Panc1 (cell line): ENCODE measurements around the gene CIP2A. TPM values are rescaled to one million over a fixed set of nuclear protein-coding genes. Genes with fewer than 3 reads are reported as not detected.

Source experiments
- ATAC-seq: fragments of 200-7000 bp; cut with Tn5 transposase; 2 replicates; pipeline ENCODE4 v1.9.1; 2020; ENCODE audit warnings: mild to moderate bottlenecking, moderate library complexity
- BruUV-seq: library from RNA; stranded (reverse); fragments of 400-500 nt; replicated peaks from 2 replicates; lab custom pipeline; 2021; lab: Mats Ljungman, UMichigan
- CTCF ChIA-PET: fragments of 300-600 bp; sonication (Branson Sonifier 250); formaldehyde crosslinking; loops from one replicate; lab custom pipeline; 2022; ENCODE audit warnings: antibody characterized with exemption; lab: Charles Lee
- POLR2A ChIA-PET: fragments of 300-600 bp; sonication (Branson Sonifier 250); formaldehyde crosslinking; loops from one replicate; lab custom pipeline; 2022; ENCODE audit warnings: antibody characterized with exemption; lab: Charles Lee
- DNase-seq: peaks from one replicate; pipeline ENCODE4 v3.0.0-alpha.2; 2010; ENCODE audit warnings: low read depth, low spot score
- H3K27ac ChIP-seq: 2 replicates; pipeline ENCODE4 v1.5.1; 2011; ENCODE audit warnings: mild to moderate bottlenecking, low read length, inconsistent platforms
- H3K27me3 ChIP-seq: fragments of 200-500 bp; sonication (Bioruptor generic); 2 replicates; pipeline ENCODE4 v1.6.0; 2014; ENCODE audit warnings: low read length, inconsistent platforms; ENCODE audit not compliant: control insufficient read depth, insufficient read depth
- H3K36me3 ChIP-seq: fragments of 200-500 bp; sonication (Bioruptor generic); 2 replicates; pipeline ENCODE4 v1.5.1; 2014; ENCODE audit warnings: inconsistent platforms, mild to moderate bottlenecking, low read length, moderate library complexity; ENCODE audit not compliant: control insufficient read depth, insufficient read depth
- H3K4me1 ChIP-seq: 2 replicates; pipeline ENCODE4 v1.5.1; 2011; ENCODE audit warnings: inconsistent platforms, mild to moderate bottlenecking, low read length, moderate library complexity; ENCODE audit not compliant: control insufficient read depth, insufficient read depth
- H3K4me3 ChIP-seq, 2 experiments: 2 replicates each; pipeline ENCODE4 v1.5.1; 2011 to 2012; ENCODE audit warnings: low read depth in 2 of 2, low read length in 2 of 2, mild to moderate bottlenecking in 2 of 2, inconsistent platforms in 1 of 2, moderate library complexity in 1 of 2
- H3K9me3 ChIP-seq: fragments of 200-500 bp; sonication (Bioruptor generic); 2 replicates; pipeline ENCODE4 v1.5.1; 2014; ENCODE audit warnings: low read depth, mild to moderate bottlenecking, inconsistent platforms, low read length, moderate library complexity; ENCODE audit not compliant: control insufficient read depth, insufficient read depth
- CTCF ChIP-seq: fragments of 450-650 bp; IDR thresholded peaks from 2 replicates; pipeline ENCODE4 v1.5.1; 2017; ENCODE audit warnings: mild to moderate bottlenecking
- POLR2AphosphoS5 ChIP-seq: IDR thresholded peaks from 2 replicates; pipeline ENCODE4 v1.6.1; 2012; ENCODE audit warnings: mild to moderate bottlenecking, low read depth, low read length, moderate library complexity
- REST ChIP-seq, 2 experiments: IDR thresholded peaks; 2 replicates each; pipeline ENCODE4 v1.6.1; 2011 to 2012; ENCODE audit warnings: low read depth in 2 of 2, control low read depth in 1 of 2, low read length in 1 of 2, mild to moderate bottlenecking in 1 of 2, moderate library complexity in 1 of 2; ENCODE audit not compliant: insufficient read depth in 1 of 2
- SIN3A ChIP-seq: IDR thresholded peaks from 2 replicates; pipeline ENCODE4 v1.6.1; 2012; ENCODE audit warnings: low read depth, mild to moderate bottlenecking, low read length, moderate library complexity, borderline replicate concordance; ENCODE audit not compliant: insufficient read depth
- TCF7L2 ChIP-seq: IDR thresholded peaks from 2 replicates; pipeline ENCODE4 v1.6.1; 2011; ENCODE audit warnings: mild to moderate bottlenecking, low read depth, low read length, inconsistent platforms
- in situ Hi-C: cut with HindIII; loops from 2 replicates; pipeline ENCODE4 v1.10.0; 2016; ENCODE audit warnings: low sequenced_read_pairs, low pct_unique_long_range_greater_than_20kb
- intact Hi-C: fragments of 100-400 bp; cut with micrococcal nuclease; formaldehyde crosslinking; loops from one replicate; pipeline ENCODE4 v1.10.0; 2022; ENCODE audit not compliant: unreplicated experiment
- total RNA-seq: library from RNA; stranded (reverse); gene quantifications from one replicate; pipeline ENCODE4 v1.2.1, GENCODE V29; 2021; ENCODE audit not compliant: unreplicated experiment

Gene CIP2A
- total RNA-seq, 1 experiment from 2014 or later = 52.0 TPM

DNA sequence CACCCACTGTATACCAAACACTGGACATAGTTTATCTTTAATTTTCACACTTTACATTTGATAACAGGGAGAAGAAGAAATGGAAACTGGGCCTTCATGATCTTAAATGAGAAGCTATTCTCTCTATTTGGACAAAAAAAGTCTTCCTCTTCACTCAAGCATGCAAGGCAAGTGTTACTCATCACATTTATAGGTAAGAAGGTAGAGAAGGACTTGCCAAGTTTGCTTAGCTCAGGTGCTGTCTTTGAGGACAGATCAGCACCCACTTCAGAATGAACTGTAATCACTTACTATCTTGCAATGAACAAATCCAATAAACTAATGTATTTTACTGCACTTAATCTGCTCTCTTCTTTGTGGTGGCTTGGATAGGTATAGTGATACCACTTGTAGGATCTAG lies 77.7 kb downstream of the CIP2A start:
- Histone ChIP-seq H3K9me3 (no peaks in the 10 kb centered on the region), H3K27me3 (peaks cover 8% of the 10 kb centered on the region; the same call in 1 of the 2 replicates), H3K4me3 (no peak overlapping the region), H3K27ac (no peak overlapping the region), H3K4me1 (no peaks in the 10 kb centered on the region), H3K36me3 (no peaks in the 10 kb centered on the region)
- intact Hi-C loops = no loop called here
- no TSS peak for BruUV-seq
- CTCF ChIA-PET = no interaction called here
- TF ChIP-seq REST (IDR thresholded peaks at IDR 0.05; ENCODE audit: insufficient read depth in 1 of 2, low read depth in 2 of 2, low read length in 1 of 2) (no peak), SIN3A (no peak), TCF7L2 (no peak), POLR2AphosphoS5 (no peak), CTCF (no peak)
- POLR2A ChIA-PET = no interaction called here
- in situ Hi-C loops = no loop called here
- DNase-seq (no peak), ATAC-seq (no peak)

GRCh38 chr3:108511055-108511454 lies 78.2 kb downstream of the CIP2A start:
- ATAC-seq = no peak

More at GRCh38 chr3:108511055-108511454, 78.2 kb downstream of the CIP2A start:
- Histone ChIP-seq H3K27me3 (peaks cover 4% of the 10 kb centered on the region; the same call in 1 of the 2 replicates), H3K27ac (no peak overlapping the region), H3K4me1 (no peaks in the 10 kb centered on the region), H3K4me3 (no peak overlapping the region), H3K9me3 (no peaks in the 10 kb centered on the region), H3K36me3 (no peaks in the 10 kb centered on the region)
- TF ChIP-seq POLR2AphosphoS5 (no peak), SIN3A (no peak), CTCF (no peak), TCF7L2 (no peak), REST (IDR thresholded peaks at IDR 0.05; ENCODE audit: insufficient read depth in 1 of 2, low read depth in 2 of 2, low read length in 1 of 2) (no peak)
- intact Hi-C loops = no loop called here
- ChIA-PET POLR2A (no interaction called here), CTCF (no interaction called here)
- in situ Hi-C loops = no loop called here
- BruUV-seq = no TSS peak
- DNase-seq = no peak
